ENCODE results near the gene MN1. TPM values are rescaled to one million over a fixed set of nuclear protein-coding genes. Genes with fewer than 3 reads are reported as not detected.

MN1 gene
- total RNA-seq, 1 experiment from 2014 or later = 5.2 TPM

GRCh38 chr22:27803841-27804415, 2.4 kb upstream of the MN1 start:
- no peak for DNase-seq (ENCODE audit: low read depth)
- in situ Hi-C loops (cut with HindIII; ENCODE audit: low pct_unique_long_range_greater_than_20kb, low sequenced_read_pairs) = no loop called here

DNA sequence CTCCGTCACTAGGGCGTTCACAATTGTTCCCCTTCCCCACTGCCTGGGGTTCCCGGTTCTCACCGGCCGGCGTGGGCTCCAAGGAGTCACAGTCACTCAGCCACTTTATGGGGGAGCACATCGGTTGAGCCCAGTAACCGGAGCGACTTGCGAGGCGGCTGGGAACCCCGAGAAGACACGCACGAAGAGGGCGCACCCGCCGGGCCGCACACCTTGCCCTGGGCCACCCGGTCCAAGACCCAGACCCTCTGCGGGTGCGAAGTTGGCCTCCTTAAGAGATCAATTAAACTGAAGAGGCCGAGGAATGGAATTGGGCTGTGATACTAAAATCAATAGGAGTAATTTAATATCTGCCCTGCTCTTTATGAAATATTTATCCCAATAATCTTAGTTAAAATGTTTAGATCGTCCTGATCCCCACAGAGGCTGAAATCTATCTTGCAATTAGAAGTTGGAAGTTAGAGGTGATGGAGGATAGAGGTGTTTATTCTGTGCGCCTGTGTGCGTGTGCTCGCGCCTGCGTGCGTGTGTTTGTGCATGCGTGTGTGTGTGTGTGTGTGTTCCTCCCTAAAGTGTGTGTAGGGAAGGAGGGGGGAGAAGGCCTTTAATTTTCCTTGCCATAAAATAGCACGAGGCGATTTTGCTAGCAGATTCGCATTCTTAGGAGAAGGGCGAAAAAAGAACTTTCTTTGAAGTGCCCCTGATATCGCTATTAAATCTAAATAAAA, 954 bp upstream of the MN1 start:
- in situ Hi-C loops (cut with HindIII; ENCODE audit: low pct_unique_long_range_greater_than_20kb, low sequenced_read_pairs) = no loop called here
- DNase-seq (ENCODE audit: low read depth) = peak; percentile 41

DNA sequence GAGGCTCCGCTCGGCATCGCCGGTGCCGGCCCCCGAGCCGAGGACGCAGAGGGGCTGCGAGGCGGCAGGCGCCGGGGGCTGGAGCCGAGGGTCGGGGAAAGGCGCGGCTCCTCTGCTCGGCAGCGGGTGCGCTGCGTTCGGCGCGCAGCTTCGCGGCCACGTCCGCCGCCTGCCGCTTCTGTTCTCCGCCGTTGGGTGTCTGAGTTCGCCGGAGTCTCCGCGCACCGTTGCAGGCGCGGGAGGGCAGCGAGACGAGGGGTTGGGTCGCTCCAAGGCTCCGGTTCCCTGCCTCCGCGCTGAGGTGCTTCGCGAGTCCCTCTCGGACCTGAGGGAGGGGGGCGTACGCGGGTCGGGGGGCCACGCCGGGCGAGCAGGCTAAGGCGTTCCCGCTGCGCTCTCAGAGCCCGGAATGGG, 347 bp downstream of the MN1 start:
- peak; percentile 60 for DNase-seq (ENCODE audit: low read depth)
- in situ Hi-C loops (cut with HindIII; ENCODE audit: low pct_unique_long_range_greater_than_20kb, low sequenced_read_pairs) = no loop called here

DNA sequence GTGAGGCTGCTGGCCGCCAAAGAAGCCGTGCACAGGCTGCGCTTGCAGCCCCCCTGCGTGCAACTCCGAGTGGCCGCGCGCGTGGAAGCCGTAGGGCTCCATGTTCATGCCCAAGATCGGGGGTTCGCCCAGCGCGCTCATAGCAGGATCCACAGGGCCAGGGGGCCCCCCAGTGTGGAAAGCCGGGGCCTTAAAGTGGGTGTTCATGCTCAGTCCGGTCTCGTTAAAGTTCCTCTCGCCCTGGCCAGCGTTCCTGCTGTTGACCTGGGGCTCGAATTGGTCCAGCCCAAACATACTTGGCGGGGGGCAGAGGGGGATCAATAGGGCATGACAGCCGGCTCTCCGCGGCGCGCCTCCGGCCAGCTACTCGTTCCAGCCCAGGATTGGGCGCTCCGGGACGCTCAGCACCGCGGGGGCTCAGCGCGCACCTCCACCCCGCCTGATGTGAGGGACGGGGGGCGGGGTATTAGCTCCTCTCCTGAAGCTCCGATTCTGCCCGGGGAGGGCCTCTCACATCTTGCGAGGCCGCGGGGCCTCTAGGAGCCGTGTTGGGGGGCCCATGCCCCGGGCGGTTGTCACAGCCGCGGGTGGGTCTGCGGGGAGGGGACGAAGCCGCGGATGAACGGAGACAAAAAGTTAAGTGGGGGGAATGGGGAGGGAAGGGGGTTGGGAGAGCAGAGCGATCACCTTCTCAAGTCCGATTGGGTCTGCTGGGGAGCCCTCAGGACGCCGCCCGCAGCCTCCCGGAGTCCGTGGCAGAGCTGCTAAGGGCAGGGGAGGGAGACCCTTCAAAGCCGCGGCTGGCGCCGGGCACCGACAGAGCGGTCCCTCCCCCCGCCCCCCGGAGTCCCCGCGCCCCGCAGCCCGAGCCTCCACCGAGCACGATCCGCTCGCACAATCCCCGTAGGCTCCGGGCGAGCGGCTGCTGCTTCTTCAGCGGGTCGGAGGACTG, 1.0 kb downstream of the MN1 start:
- in situ Hi-C loops (cut with HindIII; ENCODE audit: low pct_unique_long_range_greater_than_20kb, low sequenced_read_pairs) = no loop called here
- no peak for DNase-seq (ENCODE audit: low read depth)

GRCh38 chr22:27799827-27800249, 1.7 kb downstream of the MN1 start:
- in situ Hi-C loops (cut with HindIII; ENCODE audit: low pct_unique_long_range_greater_than_20kb, low sequenced_read_pairs) = no loop called here
- DNase-seq (ENCODE audit: low read depth) = peak; percentile 29

GRCh38 chr22:27799015-27799826, 2.3 kb downstream of the MN1 start:
- in situ Hi-C loops (cut with HindIII; ENCODE audit: low pct_unique_long_range_greater_than_20kb, low sequenced_read_pairs) = no loop called here
- DNase-seq (ENCODE audit: low read depth) = no peak

DNA sequence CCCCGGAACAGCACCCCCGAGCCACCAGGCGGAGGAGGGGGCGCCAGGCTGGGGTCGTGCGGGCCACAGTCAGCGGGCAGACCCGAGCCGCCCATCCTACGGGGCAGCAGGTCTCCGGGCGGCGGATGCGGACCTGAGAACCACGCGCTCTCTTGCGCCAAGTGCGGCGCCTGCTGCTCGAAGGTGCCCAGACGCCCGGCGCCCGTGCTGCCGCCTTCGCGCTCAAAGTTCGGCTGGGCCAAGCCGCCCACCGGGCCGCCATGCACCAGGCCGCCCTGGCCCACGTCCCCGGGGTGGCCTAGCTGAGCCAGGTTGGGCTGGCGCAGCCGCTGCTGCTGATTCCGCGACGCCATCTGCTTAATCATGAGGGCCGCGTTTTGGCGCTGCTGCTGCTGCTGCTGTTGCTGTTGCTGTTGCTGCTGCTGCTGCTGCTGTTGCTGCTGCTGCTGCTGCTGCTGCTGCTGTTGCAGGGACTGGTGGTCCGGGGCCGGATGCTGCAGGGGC, 3.0 kb downstream of the MN1 start:
- DNase-seq (ENCODE audit: low read depth) = no peak
- in situ Hi-C loops (cut with HindIII; ENCODE audit: low pct_unique_long_range_greater_than_20kb, low sequenced_read_pairs) = no loop called here

GRCh38 chr22:27797520-27798391, 3.8 kb downstream of the MN1 start:
- DNase-seq (ENCODE audit: low read depth) = no peak
- in situ Hi-C loops (cut with HindIII; ENCODE audit: low pct_unique_long_range_greater_than_20kb, low sequenced_read_pairs) = no loop called here

DNA sequence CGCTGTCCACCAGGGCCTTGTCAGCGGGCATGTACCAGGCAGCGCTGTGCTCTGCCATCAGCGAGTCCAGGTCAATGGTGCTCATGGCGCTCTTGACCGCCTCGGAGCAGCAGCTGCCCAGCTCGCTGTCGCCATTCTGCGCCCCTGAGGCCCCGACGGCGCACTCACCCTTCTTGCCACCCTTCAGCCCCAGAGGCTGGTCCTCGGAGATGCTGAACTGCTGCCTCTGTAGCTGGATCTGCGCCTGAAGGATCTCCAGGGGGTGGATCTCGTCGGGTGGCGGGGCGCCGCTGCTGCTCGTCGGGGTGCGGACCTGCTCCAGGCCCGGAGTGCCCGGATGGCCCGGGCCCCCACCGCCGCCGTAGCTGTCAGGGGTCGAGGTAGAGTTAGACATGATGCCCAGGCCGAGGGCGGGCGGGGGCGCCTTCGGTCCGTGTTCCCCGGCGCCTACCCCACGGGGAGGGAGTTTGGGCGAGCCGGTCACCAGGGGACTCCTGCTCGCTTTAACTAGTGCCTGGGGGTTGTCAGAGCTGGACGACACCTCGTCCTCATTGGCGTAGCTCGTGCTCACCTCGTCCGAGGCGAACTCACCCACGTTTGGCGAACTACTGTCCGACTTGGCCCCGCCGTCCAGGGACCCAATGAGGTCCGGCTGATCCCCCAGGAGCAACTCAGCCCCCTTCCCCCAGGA, 4.6 kb downstream of the MN1 start:
- no peak for DNase-seq (ENCODE audit: low read depth)
- in situ Hi-C loops (cut with HindIII; ENCODE audit: low pct_unique_long_range_greater_than_20kb, low sequenced_read_pairs) = no loop called here

- in situ Hi-C loops (cut with HindIII; ENCODE audit: low pct_unique_long_range_greater_than_20kb, low sequenced_read_pairs) = no loop called here
- no peak for DNase-seq (ENCODE audit: low read depth)
These were observed 5.6 kb downstream of the MN1 start for GRCh38 chr22:27795696-27796517.

- in situ Hi-C loops (cut with HindIII; ENCODE audit: low pct_unique_long_range_greater_than_20kb, low sequenced_read_pairs) = no loop called here
- DNase-seq (ENCODE audit: low read depth) = no peak
These were observed 6.5 kb downstream of the MN1 start for GRCh38 chr22:27795053-27795452.

DNA sequence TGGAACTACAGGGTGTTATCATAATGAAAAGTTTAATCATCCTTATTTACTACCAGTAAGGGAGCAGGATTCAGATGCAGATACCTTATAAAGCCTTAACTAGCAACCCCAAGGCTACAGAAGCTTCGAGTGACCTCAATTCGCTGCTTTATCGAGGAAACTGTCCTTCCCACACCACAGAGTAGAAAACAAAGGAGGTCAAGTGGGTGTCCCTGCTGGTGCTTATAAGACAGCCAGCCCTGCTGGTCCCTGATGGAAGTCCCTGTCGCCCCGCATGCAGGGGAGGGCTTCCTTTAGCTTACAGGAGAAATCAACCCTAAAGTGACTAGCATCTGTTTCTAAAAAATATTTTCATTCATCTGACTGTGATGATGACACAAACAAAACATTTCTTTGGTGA, 7.3 kb downstream of the MN1 start:
- DNase-seq (ENCODE audit: low read depth) = no peak
- in situ Hi-C loops (cut with HindIII; ENCODE audit: low pct_unique_long_range_greater_than_20kb, low sequenced_read_pairs) = no loop called here

DNA sequence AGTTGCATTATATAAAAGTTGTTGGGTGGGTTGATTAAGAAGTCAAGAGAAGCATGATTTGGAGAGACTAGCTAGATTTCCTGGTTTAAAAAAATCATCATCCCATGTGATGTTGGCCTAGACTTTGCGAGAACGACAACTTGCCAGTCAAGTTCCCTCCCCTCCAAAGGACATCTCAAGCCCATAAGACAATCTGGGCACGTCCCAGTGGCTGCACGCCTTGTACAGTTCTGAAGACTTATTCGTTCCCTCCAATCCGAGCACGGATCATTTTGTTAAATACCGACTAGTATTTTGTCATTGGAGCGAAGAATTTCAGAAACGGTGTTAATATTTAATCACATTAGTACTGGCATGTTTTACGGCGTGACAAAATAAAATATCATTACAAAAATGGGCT, 8.0 kb downstream of the MN1 start:
- in situ Hi-C loops (cut with HindIII; ENCODE audit: low pct_unique_long_range_greater_than_20kb, low sequenced_read_pairs) = no loop called here

DNA sequence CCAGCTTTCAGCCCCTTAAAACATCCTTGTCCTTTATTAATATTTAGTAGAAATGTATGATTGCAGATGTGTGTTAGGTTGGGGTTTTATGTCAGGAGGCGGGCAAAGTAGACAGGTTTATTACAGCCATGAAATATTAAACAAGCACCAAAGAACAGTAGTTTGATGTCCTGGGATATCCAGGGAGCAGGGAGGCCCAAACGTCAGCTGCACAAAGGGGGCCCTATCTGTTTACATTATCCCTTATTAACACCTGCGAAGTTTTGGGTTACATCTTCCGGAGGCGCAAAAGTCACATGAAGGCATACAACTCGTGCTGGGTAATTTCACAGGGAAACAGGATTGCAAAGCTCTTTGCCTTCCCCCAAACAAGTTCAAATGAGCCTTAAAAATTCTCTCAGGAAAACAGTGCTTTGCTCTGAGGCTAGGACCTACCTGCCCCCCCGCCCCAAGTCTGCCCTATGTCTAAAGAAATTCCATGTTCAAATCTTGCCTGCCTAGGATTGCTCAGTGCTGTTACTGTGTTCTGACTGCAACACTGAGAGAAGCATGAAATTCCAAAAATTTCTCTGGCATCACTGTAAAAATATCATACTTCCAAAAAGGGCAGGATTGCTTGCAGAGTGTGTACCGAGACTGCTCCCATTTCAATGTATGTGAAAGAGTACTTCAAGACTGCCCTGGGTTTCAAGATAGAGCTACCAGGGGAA, 8.9 kb downstream of the MN1 start:
- in situ Hi-C loops (cut with HindIII; ENCODE audit: low pct_unique_long_range_greater_than_20kb, low sequenced_read_pairs) = no loop called here
- DNase-seq (ENCODE audit: low read depth) = no peak

More for the DNA sequence above, 8.0 kb downstream of the MN1 start:
- no peak for DNase-seq (ENCODE audit: low read depth)

DNA sequence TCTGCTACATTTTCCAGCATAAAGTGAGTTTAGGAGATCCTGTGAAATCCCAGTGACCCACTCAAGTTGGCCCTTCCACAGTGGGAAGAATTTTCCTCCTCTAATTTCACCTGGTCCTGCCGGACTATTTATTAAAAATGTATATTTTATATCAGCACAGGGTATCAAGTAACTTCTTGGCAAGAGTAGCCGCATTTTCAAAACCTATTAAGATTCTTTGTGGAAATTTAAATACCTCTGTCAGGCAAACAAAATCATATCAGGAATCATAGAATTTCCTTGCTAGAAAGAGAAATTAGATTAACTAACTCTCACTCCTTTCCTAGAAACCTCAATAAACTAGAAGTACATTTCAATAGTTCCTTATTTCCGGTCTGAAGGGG, 9.7 kb downstream of the MN1 start:
- DNase-seq (ENCODE audit: low read depth) = no peak
- in situ Hi-C loops (cut with HindIII; ENCODE audit: low pct_unique_long_range_greater_than_20kb, low sequenced_read_pairs) = no loop called here
